Mesenchymal stem cell (in vitro differentiated cells and primary cell): Measurements from ENCODE around the gene ELMO1.

Source experiments
- DNase-seq: peaks from one replicate; pipeline ENCODE4 v3.0.0-alpha.2; 2013
- H2AFZ ChIP-seq: one replicate; pipeline ENCODE4 v1.6.1; 2013; ENCODE audit warnings: low read depth, mild to moderate bottlenecking, control low read depth, inconsistent platforms, low read length, moderate library complexity
- H2AK5ac ChIP-seq: 2 replicates; pipeline ENCODE4 v1.6.1; 2013; ENCODE audit warnings: low read length, moderate library complexity, mild to moderate bottlenecking, inconsistent platforms; ENCODE audit not compliant: severe bottlenecking
- H2BK120ac ChIP-seq: one replicate; pipeline ENCODE4 v1.6.1; 2013; ENCODE audit warnings: low read depth, mild to moderate bottlenecking, inconsistent platforms, low read length, moderate library complexity
- H2BK12ac ChIP-seq, 2 experiments: one replicate each; pipeline ENCODE4 v1.6.1; 2013; ENCODE audit warnings: inconsistent platforms in 2 of 2, low read length in 2 of 2, mild to moderate bottlenecking in 2 of 2, moderate library complexity in 2 of 2, control low read depth in 1 of 2
- H2BK15ac ChIP-seq: one replicate; pipeline ENCODE4 v1.6.1; 2013; ENCODE audit warnings: mild to moderate bottlenecking, low read depth, inconsistent platforms; ENCODE audit not compliant: poor library complexity, severe bottlenecking
- H2BK5ac ChIP-seq: 2 replicates; pipeline ENCODE4 v1.6.1; 2013; ENCODE audit warnings: low read depth, mild to moderate bottlenecking, low read length, control low read depth, inconsistent platforms; ENCODE audit not compliant: poor library complexity, severe bottlenecking
- H3K14ac ChIP-seq, 2 experiments: one replicate each; pipeline ENCODE4 v1.6.1; 2013; ENCODE audit warnings: inconsistent platforms in 2 of 2, low read length in 2 of 2, control low read depth in 1 of 2, mild to moderate bottlenecking in 1 of 2, moderate library complexity in 1 of 2
- H3K18ac ChIP-seq, 2 experiments: one replicate each; pipeline ENCODE4 v1.6.1; 2013; ENCODE audit warnings: inconsistent platforms in 2 of 2, low read length in 2 of 2, control low read depth in 1 of 2, low read depth in 1 of 2, mild to moderate bottlenecking in 1 of 2
- H3K23ac ChIP-seq, 2 experiments: one replicate each; pipeline ENCODE4 v1.6.1; 2013; ENCODE audit warnings: inconsistent platforms in 2 of 2, low read length in 2 of 2, mild to moderate bottlenecking in 2 of 2, moderate library complexity in 2 of 2, control low read depth in 1 of 2
- H3K27ac ChIP-seq: 2 replicates; pipeline ENCODE4 v1.5.1; 2013; ENCODE audit warnings: mild to moderate bottlenecking, moderate library complexity, low read length, control low read depth, inconsistent platforms; ENCODE audit not compliant: poor library complexity, severe bottlenecking
- H3K27me3 ChIP-seq, 2 experiments: 2 replicates each; pipeline versions ENCODE4 v1.6.1 to v1.7.0; 2013; ENCODE audit warnings: low read length in 2 of 2, mild to moderate bottlenecking in 2 of 2, moderate library complexity in 2 of 2, control low read depth in 1 of 2, inconsistent platforms in 1 of 2; ENCODE audit not compliant: control insufficient read depth in 1 of 2, insufficient read depth in 1 of 2
- H3K36me3 ChIP-seq, 2 experiments: 2 replicates each; pipeline versions ENCODE4 v1.6.1 to v1.7.0; 2013; ENCODE audit warnings: low read length in 2 of 2, control low read depth in 1 of 2, inconsistent platforms in 1 of 2, low read depth in 1 of 2, mild to moderate bottlenecking in 1 of 2; ENCODE audit not compliant: insufficient read depth in 2 of 2, control insufficient read depth in 1 of 2
- H3K4ac ChIP-seq, 2 experiments: one replicate each; pipeline ENCODE4 v1.6.1; 2013; ENCODE audit warnings: inconsistent platforms in 2 of 2, low read length in 2 of 2, mild to moderate bottlenecking in 2 of 2, moderate library complexity in 2 of 2, control low read depth in 1 of 2, low read depth in 1 of 2
- H3K4me1 ChIP-seq: 2 replicates; pipeline ENCODE4 v1.6.1; 2013; ENCODE audit warnings: low read depth, low read length, control low read depth; ENCODE audit not compliant: control insufficient read depth, insufficient read depth
- H3K4me2 ChIP-seq: 2 replicates; pipeline ENCODE4 v1.6.1; 2013; ENCODE audit warnings: low read length, mild to moderate bottlenecking, inconsistent platforms; ENCODE audit not compliant: poor library complexity, severe bottlenecking
- H3K4me3 ChIP-seq, 2 experiments: 2 replicates each; pipeline versions ENCODE4 v1.5.1 to v1.7.0; 2013; ENCODE audit warnings: low read length in 2 of 2, mild to moderate bottlenecking in 2 of 2, control low read depth in 1 of 2, low read depth in 1 of 2; ENCODE audit not compliant: insufficient read depth in 1 of 2
- H3K79me1 ChIP-seq: replicated peaks from 2 replicates; pipeline ENCODE4 v1.6.1; 2013; ENCODE audit warnings: mild to moderate bottlenecking, control low read depth, low read length, inconsistent platforms; ENCODE audit not compliant: poor library complexity, severe bottlenecking
- H3K9ac ChIP-seq: 2 replicates; pipeline ENCODE4 v1.7.0; 2013; ENCODE audit warnings: mild to moderate bottlenecking, low read length, moderate library complexity
- H3K9me3 ChIP-seq: 2 replicates; pipeline ENCODE4 v1.7.0; 2013; ENCODE audit warnings: mild to moderate bottlenecking, low read length; ENCODE audit not compliant: control insufficient read depth
- H4K8ac ChIP-seq: one replicate; pipeline ENCODE4 v1.6.1; 2013; ENCODE audit warnings: inconsistent platforms, mild to moderate bottlenecking, low read length, moderate library complexity
- H4K91ac ChIP-seq: one replicate; pipeline ENCODE4 v1.6.1; 2013; ENCODE audit warnings: mild to moderate bottlenecking, low read length, inconsistent platforms
- WGBS: methylation state at CpG from one replicate; pipeline ENCODE4 v1.1.7; 2013; ENCODE audit warnings: mixed read lengths; 5-methylcytosine and 5-hydroxymethylcytosine counted together

The ELMO1 gene

DNA sequence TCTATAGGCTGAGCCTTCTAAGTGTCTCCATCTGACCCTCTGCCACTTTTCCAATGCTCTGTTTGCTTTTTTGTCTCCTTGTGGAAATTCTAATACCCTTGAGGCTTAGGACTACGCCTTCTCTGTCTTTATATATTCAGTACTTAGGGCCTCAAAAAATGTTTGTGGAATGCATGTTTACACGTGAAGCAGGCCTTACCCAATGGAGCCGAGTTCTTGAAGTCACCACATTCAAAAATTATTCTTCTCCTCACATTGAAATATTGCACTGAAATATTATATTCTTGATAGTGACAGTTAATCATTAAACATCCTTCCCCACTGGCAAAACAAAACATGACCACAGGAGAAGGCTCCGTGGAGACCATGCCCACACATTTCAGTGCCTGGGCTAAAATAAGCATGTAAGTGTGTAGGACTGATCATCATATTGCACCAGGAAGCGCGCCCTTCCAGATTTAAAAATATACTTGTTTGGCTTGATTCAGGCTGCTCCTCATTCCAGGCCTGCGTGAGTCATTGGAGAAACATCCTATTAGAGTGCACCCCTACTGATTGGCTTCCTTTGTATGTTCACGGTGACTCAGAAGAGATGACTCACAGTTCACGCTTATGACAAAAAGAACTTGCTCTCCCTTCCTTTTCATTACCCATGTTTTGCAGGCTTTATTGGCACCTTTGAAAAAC is 416.9 kb downstream of the ELMO1 start:
- Histone ChIP-seq H3K27me3 (no peaks in the 10 kb centered on the region), H3K23ac (no peak overlapping the region), H4K8ac (no peak overlapping the region), H3K4me2 (no peak overlapping the region), H3K4me1 (peaks cover 4% of the 10 kb centered on the region), H3K14ac (no peak overlapping the region), H3K27ac (peak overlapping the region; percentile 83), H3K36me3 (no peaks in the 10 kb centered on the region), H3K79me1 (no peaks in the 10 kb centered on the region), H2AFZ (no peak overlapping the region), H3K9me3 (no peaks in the 10 kb centered on the region), H3K9ac (peak overlapping the region; percentile 32), H3K18ac (peak overlapping the region in 1 of 2 experiments; percentile 35), H3K4ac (no peak overlapping the region), H2BK15ac (no peak overlapping the region), H4K91ac (no peak overlapping the region), H2BK5ac (no peak overlapping the region), H2BK12ac (no peak overlapping the region), H2AK5ac (peak overlapping the region; percentile 72), H3K4me3 (peak overlapping the region in 1 of 2 experiments; percentile 25), H2BK120ac (no peak overlapping the region)
- 0% methylated on average over 6 of the region's 9 CpGs for WGBS
- peak; percentile 99 for DNase-seq

DNA sequence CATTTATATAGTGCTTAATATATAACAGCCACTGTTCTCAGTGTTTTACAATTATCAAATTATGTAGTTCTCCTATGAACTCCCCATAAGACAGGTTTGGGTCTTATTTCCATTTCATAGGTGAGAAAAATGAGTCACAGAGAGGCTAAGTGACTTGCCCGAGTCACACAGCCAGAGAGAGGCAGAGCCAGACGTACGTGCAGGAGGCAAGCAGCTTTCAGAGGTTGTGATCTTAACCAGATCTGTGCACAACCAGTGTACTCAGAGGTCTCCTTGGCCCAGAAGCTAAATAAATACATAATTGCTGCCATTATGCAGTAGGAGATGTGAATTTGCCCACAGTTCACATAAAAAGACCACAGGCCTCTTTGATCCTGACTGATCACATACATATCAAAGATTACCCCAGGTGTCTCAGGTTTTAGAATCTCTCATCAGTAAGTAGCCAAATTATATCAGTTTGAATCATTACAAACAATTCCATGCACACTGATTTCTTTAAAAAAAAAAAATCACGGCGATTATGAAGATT is 419.7 kb downstream of the ELMO1 start:
- no peaks in the 10 kb centered on the region for H3K9me3 ChIP-seq
- no peak overlapping the region for H4K8ac ChIP-seq
- no peak overlapping the region for H3K23ac ChIP-seq
- no peak overlapping the region for H3K4ac ChIP-seq
- DNase-seq: no peak
- H3K36me3 ChIP-seq: no peaks in the 10 kb centered on the region
- no peak overlapping the region for H3K9ac ChIP-seq
- no peak overlapping the region for H2BK15ac ChIP-seq
- H4K91ac ChIP-seq: no peak overlapping the region
- peaks cover 4% of the 10 kb centered on the region for H3K4me1 ChIP-seq
- H3K14ac ChIP-seq: no peak overlapping the region
- no peak overlapping the region for H3K18ac ChIP-seq
- no peak overlapping the region for H3K4me3 ChIP-seq
- no peaks in the 10 kb centered on the region for H3K27me3 ChIP-seq
- H2BK5ac ChIP-seq: no peak overlapping the region
- no peak overlapping the region for H3K4me2 ChIP-seq
- no peak overlapping the region for H2BK120ac ChIP-seq
- no peaks in the 10 kb centered on the region for H3K79me1 ChIP-seq
- no peak overlapping the region for H2AFZ ChIP-seq
- peak overlapping the region in 1 of 2 experiments; percentile 7 for H2BK12ac ChIP-seq
- WGBS: 56% methylated on average over 3 of the region's 5 CpGs
- no peak overlapping the region for H3K27ac ChIP-seq
- no peak overlapping the region for H2AK5ac ChIP-seq

DNA sequence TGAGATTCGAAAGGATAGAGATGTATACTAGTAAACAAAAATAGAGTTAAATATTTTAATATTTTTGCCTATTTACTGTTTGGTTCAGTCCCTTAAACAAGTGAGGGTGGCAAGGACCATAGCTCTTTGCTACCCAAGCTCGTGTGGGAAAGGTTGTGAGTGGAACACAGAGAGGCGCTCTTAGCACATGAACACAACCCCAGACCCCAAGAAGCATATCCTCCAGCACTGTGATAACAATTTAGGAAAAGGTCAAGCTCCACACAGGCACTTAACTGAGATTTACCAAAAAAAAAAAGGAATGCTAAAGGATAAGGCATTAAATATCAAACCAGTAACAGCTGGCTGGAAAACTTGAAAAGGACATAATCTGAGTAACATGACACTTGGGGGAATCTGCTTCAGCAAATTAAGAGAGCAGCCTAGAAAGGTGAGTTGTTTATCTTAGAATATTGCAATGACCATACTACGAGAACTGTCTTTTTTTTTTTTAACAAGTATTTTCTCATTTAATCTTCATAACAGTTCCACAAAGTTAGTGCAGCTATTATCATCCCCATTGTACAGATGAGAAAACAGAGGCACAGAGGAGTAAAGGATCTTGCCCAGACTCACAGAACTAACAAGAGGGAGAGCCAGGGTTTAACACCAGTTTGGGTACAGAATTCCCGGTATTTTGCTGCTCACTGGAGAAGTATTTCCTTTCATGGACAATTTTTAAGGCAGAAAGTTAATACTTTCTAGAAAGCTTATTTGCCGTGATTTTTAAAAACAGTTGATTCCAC is 420.9 kb downstream of the ELMO1 start:
- H2AK5ac ChIP-seq: no peak overlapping the region
- no peak for DNase-seq

DNA sequence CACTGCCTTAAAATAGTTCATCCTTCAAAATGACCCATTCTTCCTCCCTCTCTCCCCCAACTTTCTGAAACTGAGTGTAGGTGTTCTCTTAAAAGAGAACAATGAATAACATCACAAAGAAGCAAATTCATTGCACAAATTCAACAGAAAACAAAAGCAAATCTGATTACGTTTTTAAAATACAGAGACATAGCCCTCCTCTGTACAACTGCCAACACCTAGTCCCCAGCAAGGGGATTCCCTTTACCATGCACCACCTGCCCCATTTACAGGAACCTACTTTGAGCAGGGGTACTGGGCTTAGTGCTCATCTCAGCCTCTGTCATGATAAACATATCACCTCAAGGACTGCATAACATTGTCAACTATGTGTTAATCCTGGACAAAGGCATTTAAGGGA is 421.6 kb downstream of the ELMO1 start:
- no peak for DNase-seq
- no peak overlapping the region for H3K27ac ChIP-seq
- H2BK12ac ChIP-seq: no peak overlapping the region
- no peak overlapping the region for H4K8ac ChIP-seq
- no peak overlapping the region for H2BK15ac ChIP-seq
- H3K18ac ChIP-seq: no peak overlapping the region
- H3K9ac ChIP-seq: no peak overlapping the region
- H2AFZ ChIP-seq: no peak overlapping the region
- no peaks in the 10 kb centered on the region for H3K9me3 ChIP-seq
- no peaks in the 10 kb centered on the region for H3K79me1 ChIP-seq
- H3K27me3 ChIP-seq: no peaks in the 10 kb centered on the region
- H3K4me1 ChIP-seq: no peaks in the 10 kb centered on the region
- H2BK5ac ChIP-seq: no peak overlapping the region
- H2AK5ac ChIP-seq: no peak overlapping the region
- no peak overlapping the region for H2BK120ac ChIP-seq
- H3K14ac ChIP-seq: no peak overlapping the region
- no peak overlapping the region for H3K23ac ChIP-seq
- no peak overlapping the region for H3K4me3 ChIP-seq
- no peak overlapping the region for H4K91ac ChIP-seq
- H3K4me2 ChIP-seq: no peak overlapping the region
- WGBS: 95% methylated on average over 1 of the region's 1 CpG
- no peak overlapping the region for H3K4ac ChIP-seq
- no peaks in the 10 kb centered on the region for H3K36me3 ChIP-seq

More for the DNA sequence above, 420.9 kb downstream of the ELMO1 start:
- Histone ChIP-seq H3K27me3 (no peaks in the 10 kb centered on the region), H3K9ac (no peak overlapping the region), H2AFZ (no peak overlapping the region), H3K4me2 (no peak overlapping the region), H3K4me3 (no peak overlapping the region), H3K27ac (no peak overlapping the region), H3K14ac (no peak overlapping the region), H4K91ac (no peak overlapping the region), H2BK15ac (no peak overlapping the region), H3K18ac (no peak overlapping the region), H3K36me3 (no peaks in the 10 kb centered on the region), H3K4ac (no peak overlapping the region), H3K9me3 (no peaks in the 10 kb centered on the region), H2BK120ac (no peak overlapping the region), H3K23ac (no peak overlapping the region), H2BK12ac (no peak overlapping the region), H4K8ac (no peak overlapping the region), H2BK5ac (no peak overlapping the region), H3K79me1 (no peaks in the 10 kb centered on the region), H3K4me1 (peaks cover 4% of the 10 kb centered on the region)
- WGBS: 97% methylated on average over 3 of the region's 6 CpGs
